COLO829 (cell line): ENCODE results near the gene TMEM225.
"Not testable (repeated sequence)": the region's sequence is repeated elsewhere in the genome, so short reads cannot be mapped to it uniquely, and the experiment has no call there.

Experiments
- DNase-seq: peaks from one replicate; pipeline ENCODE4 v3.0.0; 2012; ENCODE audit warnings: low spot score

TMEM225 gene

GRCh38 chr11:123885570-123885969, at the start of gene TMEM225:
TMEM225 (minus strand) TSS chr11:123885670; CDS start chr11:123885425, 245 bp downstream.
- DNase-seq = no peak

- DNase-seq = no peak
These were observed 38.6 kb upstream of the TMEM225 start for GRCh38 chr11:123924027-123924426.

- no peak for DNase-seq
These were observed 35.5 kb upstream of the TMEM225 start for GRCh38 chr11:123920943-123921342.

- no peak for DNase-seq
These were observed 20.4 kb upstream of the TMEM225 start for GRCh38 chr11:123905826-123906225.

- DNase-seq = no peak
These were observed 19.5 kb upstream of the TMEM225 start for GRCh38 chr11:123904932-123905331.

- DNase-seq = no peak
These were observed 18.5 kb upstream of the TMEM225 start for GRCh38 chr11:123903932-123904331.

- DNase-seq = no peak
These were observed 16.4 kb upstream of the TMEM225 start, which contains the start of gene OR8D4 for GRCh38 chr11:123901867-123902266. OR8D4 (plus strand) TSS chr11:123902167; CDS start chr11:123906432, 4,265 bp downstream.

GRCh38 chr11:123899792-123900191, 14.3 kb upstream of the TMEM225 start:
- no peak for DNase-seq

GRCh38 chr11:123892031-123892430, 6.6 kb upstream of the TMEM225 start:
- DNase-seq = no peak

- DNase-seq = no peak
These were observed 4.6 kb downstream of the TMEM225 start for GRCh38 chr11:123880912-123881311.

- DNase-seq = not testable (repeated sequence)
These were observed 17.7 kb downstream of the TMEM225 start for GRCh38 chr11:123867795-123868194.

GRCh38 chr11:123865293-123865692, 20.2 kb downstream of the TMEM225 start:
- DNase-seq = not testable (repeated sequence)

GRCh38 chr11:123859731-123860130, 25.7 kb downstream of the TMEM225 start:
- DNase-seq = no peak

- DNase-seq = no peak
These were observed 29.0 kb downstream of the TMEM225 start for GRCh38 chr11:123856444-123856843.

GRCh38 chr11:123853038-123853437, 32.4 kb downstream of the TMEM225 start:
- no peak for DNase-seq

GRCh38 chr11:123852321-123852720, 33.1 kb downstream of the TMEM225 start:
- no peak for DNase-seq

GRCh38 chr11:123851110-123851509, 34.4 kb downstream of the TMEM225 start:
- no peak for DNase-seq

- no peak for DNase-seq
These were observed 44.3 kb downstream of the TMEM225 start for GRCh38 chr11:123841174-123841573.

- DNase-seq = no peak
These were observed 46.3 kb downstream of the TMEM225 start for GRCh38 chr11:123839131-123839530.

GRCh38 chr11:123838659-123839058, 46.8 kb downstream of the TMEM225 start:
- DNase-seq = no peak

- no peak for DNase-seq
These were observed 47.3 kb downstream of the TMEM225 start for GRCh38 chr11:123838199-123838598.

GRCh38 chr11:123833095-123833494, 52.4 kb downstream of the TMEM225 start:
- DNase-seq = no peak
